Fibroblast of lung (primary cell): ENCODE measurements around the gene VIPR2.
"Not testable (repeated sequence)": the region's sequence is repeated elsewhere in the genome, so short reads cannot be mapped to it uniquely, and the experiment has no call there.

Experiments used
- EZH2 ChIP-seq: IDR thresholded peaks from 2 replicates; pipeline ENCODE4 v1.5.1; 2012; ENCODE audit warnings: low read length, control low read depth, mild to moderate bottlenecking; ENCODE audit errors: missing control alignments
- TF ChIP-seq, protein P1 (sequence below), 2 donors: IDR thresholded peaks in 1 of 2; conservative IDR thresholded peaks in 1 of 2; 1 replicate in 1 of 2; 2 replicates in 1 of 2; pipeline ENCODE4 v1.5.1; 2011 to 2012; ENCODE audit warnings: low read length in 2 of 2, control low read depth in 1 of 2, inconsistent platforms in 1 of 2, low read depth in 1 of 2, mild to moderate bottlenecking in 1 of 2

DNA sequence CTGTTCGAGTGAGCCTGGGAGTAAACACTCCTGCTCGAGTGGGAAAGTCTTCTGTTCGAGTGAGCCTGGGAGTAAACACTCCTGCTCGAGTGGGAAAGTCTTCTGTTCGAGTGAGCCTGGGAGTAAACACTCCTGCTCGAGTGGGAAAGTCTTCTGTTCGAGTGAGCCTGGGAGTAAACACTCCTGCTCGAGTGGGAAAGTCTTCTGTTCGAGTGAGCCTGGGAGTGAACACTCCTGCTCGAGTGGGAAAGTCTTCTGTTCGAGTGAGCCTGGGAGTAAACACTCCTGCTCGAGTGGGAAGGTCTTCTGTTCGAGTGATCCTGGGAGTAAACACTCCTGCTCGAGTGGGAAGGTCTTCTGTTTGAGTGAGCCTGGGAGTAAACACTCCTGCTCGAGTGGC, 162.6 kb downstream of the VIPR2 start:
- not testable (repeated sequence) for TF ChIP-seq EZH2
- TF ChIP-seq, protein P1, sequence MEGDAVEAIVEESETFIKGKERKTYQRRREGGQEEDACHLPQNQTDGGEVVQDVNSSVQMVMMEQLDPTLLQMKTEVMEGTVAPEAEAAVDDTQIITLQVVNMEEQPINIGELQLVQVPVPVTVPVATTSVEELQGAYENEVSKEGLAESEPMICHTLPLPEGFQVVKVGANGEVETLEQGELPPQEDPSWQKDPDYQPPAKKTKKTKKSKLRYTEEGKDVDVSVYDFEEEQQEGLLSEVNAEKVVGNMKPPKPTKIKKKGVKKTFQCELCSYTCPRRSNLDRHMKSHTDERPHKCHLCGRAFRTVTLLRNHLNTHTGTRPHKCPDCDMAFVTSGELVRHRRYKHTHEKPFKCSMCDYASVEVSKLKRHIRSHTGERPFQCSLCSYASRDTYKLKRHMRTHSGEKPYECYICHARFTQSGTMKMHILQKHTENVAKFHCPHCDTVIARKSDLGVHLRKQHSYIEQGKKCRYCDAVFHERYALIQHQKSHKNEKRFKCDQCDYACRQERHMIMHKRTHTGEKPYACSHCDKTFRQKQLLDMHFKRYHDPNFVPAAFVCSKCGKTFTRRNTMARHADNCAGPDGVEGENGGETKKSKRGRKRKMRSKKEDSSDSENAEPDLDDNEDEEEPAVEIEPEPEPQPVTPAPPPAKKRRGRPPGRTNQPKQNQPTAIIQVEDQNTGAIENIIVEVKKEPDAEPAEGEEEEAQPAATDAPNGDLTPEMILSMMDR (conservative IDR thresholded peaks at IDR 0.05 in 1 of 2, IDR thresholded peaks at IDR 0.05 in 1 of 2; ENCODE audit: low read depth in 1 of 2, low read length in 2 of 2): not testable (repeated sequence)
